Naive B cell (primary cell): ENCODE measurements around the gene FER. TPM values are rescaled to one million over a fixed set of nuclear protein-coding genes. Genes with fewer than 3 reads are reported as not detected.
"Not testable (repeated sequence)": the region's sequence is repeated elsewhere in the genome, so short reads cannot be mapped to it uniquely, and the experiment has no call there.

ENCODE experiments used
- ATAC-seq, 2 donors: fragments of 150-1000 bp; cut with Tn5 transposase; 2 replicates each; pipeline ENCODE4 v1.10.0; 2021; ENCODE audit warnings: low read depth in 2 of 2, mild to moderate bottlenecking in 2 of 2, moderate library complexity in 2 of 2
- DNase-seq: peaks from one replicate; pipeline ENCODE4 v3.0.0; 2022
- H3K27ac Mint-ChIP-seq, 6 donors: one replicate each; pipeline ENCODE4 v1.8.0; 2020 to 2022; ENCODE audit warnings: mild to moderate bottlenecking in 6 of 6, mixed read lengths in 6 of 6, moderate library complexity in 5 of 6, inconsistent platforms in 2 of 6
- H3K27me3 Mint-ChIP-seq, 3 donors: one replicate each; pipeline ENCODE4 v1.8.0; 2021 to 2022; ENCODE audit warnings: mixed read lengths in 3 of 3, mild to moderate bottlenecking in 1 of 3
- H3K36me3 Mint-ChIP-seq, 2 donors: one replicate each; pipeline ENCODE4 v1.8.0; 2020 to 2022; ENCODE audit warnings: mixed read lengths in 2 of 2, inconsistent platforms in 1 of 2, mild to moderate bottlenecking in 1 of 2
- H3K4me1 Mint-ChIP-seq, 3 donors: one replicate each; pipeline ENCODE4 v1.8.0; 2020 to 2022; ENCODE audit warnings: mixed read lengths in 3 of 3, inconsistent platforms in 1 of 3, mild to moderate bottlenecking in 1 of 3, moderate library complexity in 1 of 3
- H3K4me3 Mint-ChIP-seq, 8 donors: one replicate each; pipeline ENCODE4 v1.8.0; 2020 to 2022; ENCODE audit warnings: mild to moderate bottlenecking in 8 of 8, mixed read lengths in 8 of 8, moderate library complexity in 8 of 8, inconsistent platforms in 2 of 8
- H3K9me3 Mint-ChIP-seq, 7 donors: one replicate each; pipeline ENCODE4 v1.8.0; 2020 to 2022; ENCODE audit warnings: mixed read lengths in 7 of 7, mild to moderate bottlenecking in 5 of 7, inconsistent platforms in 2 of 7, moderate library complexity in 1 of 7
- polyA plus RNA-seq, 6 donors: library from polyadenylated mRNA; unstranded; fragments of 300-500 nt; fragmentation: Illumina TruSeq; gene quantifications; one replicate each; pipeline ENCODE4 v1.2.3, GENCODE V29; 2021; ENCODE audit warnings: low read depth in 6 of 6

The FER gene
- polyA plus RNA-seq, 6 donors from 2014 or later = 9.6 to 21.0 (median 17.2) TPM

DNA sequence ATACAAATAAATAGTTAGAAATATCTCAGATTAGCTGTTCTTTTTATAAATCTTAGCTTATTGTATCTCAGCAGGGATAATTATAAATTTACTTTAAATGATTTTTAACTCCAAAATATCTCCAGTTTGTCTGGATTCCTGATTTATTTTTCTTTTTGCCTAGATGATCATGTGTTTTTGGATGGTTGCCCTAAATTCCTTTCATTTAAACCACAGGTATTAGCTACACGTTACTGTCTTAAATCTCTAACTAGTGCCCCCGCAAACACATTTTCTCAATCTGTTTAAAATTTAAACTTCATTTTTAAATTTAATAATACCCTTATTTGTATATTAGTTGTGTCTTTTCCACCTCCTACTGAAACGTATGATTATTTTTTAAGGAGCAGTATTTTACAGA, 5.6 kb downstream of the FER start:
- no peak for ATAC-seq
- Mint-ChIP-seq H3K27me3 (no peaks in the 10 kb centered on the region), H3K4me3 (no peak overlapping the region), H3K36me3 (no peaks in the 10 kb centered on the region), H3K27ac (no peak overlapping the region), H3K4me1 (peaks cover 6 to 16% (median 8%) of the 10 kb centered on the region in 3 donors), H3K9me3 (no peaks in the 10 kb centered on the region)
- DNase-seq = no peak

DNA sequence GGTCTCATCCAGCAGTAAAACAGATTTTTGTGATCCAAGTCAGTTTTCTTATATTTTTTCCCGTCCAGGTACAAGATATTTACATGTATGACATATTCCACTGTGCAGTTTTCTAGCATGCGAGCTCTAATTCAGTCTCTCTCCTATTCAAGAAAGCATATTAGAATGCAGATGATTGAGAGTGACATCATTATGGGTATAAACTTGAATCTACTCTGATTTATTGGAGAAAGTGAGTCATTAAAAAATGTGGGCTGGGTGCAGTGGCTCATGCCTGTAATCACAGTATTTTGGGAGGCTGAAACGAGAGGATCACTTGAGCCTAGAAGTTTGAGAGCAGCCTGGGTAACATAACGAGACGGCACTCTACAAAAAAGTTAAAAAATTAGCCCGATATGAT, 6.2 kb downstream of the FER start:
- Mint-ChIP-seq H3K4me3 (no peak overlapping the region), H3K9me3 (no peaks in the 10 kb centered on the region), H3K4me1 (peaks cover 6 to 13% (median 8%) of the 10 kb centered on the region in 3 donors), H3K27me3 (no peaks in the 10 kb centered on the region), H3K36me3 (no peaks in the 10 kb centered on the region), H3K27ac (no peak overlapping the region)
- no peak for DNase-seq
- ATAC-seq = no peak

DNA sequence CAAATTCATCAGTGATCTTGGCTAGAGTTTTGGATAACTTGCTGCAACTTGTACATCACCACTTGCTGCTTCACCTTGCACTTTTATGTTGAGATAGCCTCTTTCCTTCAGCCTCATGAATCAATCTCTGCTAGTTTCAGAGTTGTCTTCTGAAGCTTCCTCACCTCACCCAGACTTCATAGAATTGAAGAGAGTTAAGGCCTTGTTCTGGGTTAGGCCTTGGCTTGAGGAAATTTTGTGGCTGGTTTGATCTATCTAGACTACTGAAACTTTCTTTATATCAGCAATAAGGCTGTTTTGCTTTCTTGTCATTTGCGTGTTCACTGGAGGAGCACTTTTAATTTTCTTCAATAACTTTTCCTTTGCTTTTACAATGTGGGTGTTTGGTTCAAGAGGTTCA, 12.8 kb downstream of the FER start:
- Mint-ChIP-seq H3K9me3 (peaks cover 0 to 5% (median 3%) of the 10 kb centered on the region in 7 donors), H3K27ac (no peak overlapping the region), H3K27me3 (no peaks in the 10 kb centered on the region), H3K4me3 (no peak overlapping the region), H3K4me1 (peaks cover 12 to 28% (median 19%) of the 10 kb centered on the region in 3 donors), H3K36me3 (peaks cover 6 to 7% of the 10 kb centered on the region in 2 donors)
- DNase-seq (no peak), ATAC-seq (no peak)

DNA sequence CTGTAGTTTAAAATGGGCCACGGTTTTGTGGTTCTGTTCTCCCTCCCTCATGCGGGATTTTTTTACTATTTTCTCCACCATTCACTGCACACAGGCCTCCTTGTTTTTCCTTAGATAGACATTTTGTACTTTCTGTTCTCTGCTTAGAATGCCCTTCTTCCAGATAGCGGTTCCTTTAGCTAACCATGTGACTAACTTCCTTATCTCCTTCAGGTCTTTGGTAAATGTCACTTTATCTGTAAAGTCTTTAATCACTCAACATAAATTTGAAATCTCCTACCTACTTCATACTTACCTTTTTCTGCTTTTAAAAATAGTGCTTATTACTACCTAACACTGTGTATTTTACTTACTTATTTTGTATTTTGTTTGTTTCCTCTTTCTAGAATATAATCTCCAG, 15.0 kb downstream of the FER start:
- H3K27me3 Mint-ChIP-seq = no peaks in the 10 kb centered on the region
- peak overlapping the region in 2 of 6 donors; percentile 12 to 16 for H3K27ac Mint-ChIP-seq
- DNase-seq (no peak), ATAC-seq (no peak)
- no peak overlapping the region for H3K4me3 Mint-ChIP-seq
- peaks cover 0 to 5% (median 3%) of the 10 kb centered on the region in 7 donors for H3K9me3 Mint-ChIP-seq
- peaks cover 6 to 7% of the 10 kb centered on the region in 2 donors for H3K36me3 Mint-ChIP-seq
- H3K4me1 Mint-ChIP-seq = peaks cover 14 to 32% (median 23%) of the 10 kb centered on the region in 3 donors

DNA sequence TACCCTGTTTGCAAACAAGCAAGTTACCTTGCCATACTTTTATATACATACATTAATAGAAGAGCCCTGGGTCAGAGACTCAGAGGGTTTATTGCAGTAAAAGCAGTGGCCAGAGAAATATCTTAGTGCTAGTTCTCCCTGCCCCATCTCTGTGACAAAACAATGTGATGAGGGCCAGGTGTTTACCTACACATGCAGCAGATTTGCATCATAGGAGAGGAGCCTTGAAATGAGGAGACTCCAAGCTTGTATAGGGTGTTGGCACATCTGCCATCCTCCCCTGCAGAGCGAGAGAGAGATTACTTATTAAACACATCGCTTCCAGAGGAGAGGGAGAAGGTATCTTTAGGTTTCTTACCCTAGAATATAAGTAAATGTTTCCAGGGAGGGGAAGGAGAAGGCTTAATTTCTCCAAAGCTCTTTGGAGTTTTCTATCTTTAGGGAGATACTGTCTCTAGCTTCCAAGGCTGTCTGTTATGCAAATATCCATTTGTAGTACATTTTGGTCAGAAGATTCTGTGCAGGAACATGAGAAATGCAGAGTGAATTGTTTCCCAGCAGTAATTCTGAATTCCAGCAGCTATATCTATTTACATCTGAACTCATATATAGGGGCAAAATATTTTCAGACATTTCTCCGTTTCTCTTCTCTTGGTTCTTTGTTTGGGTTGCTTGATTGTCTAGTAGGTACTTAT, 15.7 kb downstream of the FER start:
- Mint-ChIP-seq H3K4me3 (no peak overlapping the region), H3K27ac (peak overlapping the region in 2 of 6 donors; percentile 8 to 35), H3K9me3 (peaks cover 0 to 5% (median 3%) of the 10 kb centered on the region in 7 donors), H3K27me3 (no peaks in the 10 kb centered on the region), H3K36me3 (peaks cover 6 to 7% of the 10 kb centered on the region in 2 donors), H3K4me1 (peaks cover 14 to 29% (median 23%) of the 10 kb centered on the region in 3 donors)
- DNase-seq (no peak), ATAC-seq (no peak)

DNA sequence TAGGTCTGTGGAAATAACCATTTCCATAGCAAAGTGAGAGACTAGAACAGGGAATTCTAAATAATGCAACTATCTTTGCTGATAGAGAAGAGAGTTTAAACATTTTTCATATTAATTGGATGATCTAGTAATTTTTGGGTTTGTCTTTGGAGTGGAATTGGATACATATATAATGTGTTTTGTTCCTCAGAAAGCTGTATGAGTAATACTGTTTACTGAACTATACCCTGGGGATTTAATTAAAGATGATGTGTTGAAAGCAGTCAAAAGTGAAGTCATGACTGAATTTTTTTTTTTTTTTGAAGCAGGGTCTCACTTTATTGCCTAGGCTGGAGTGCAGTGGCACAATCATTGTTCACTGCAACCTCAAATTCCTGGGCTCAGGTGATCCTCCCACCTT, 17.9 kb downstream of the FER start:
- Mint-ChIP-seq H3K27me3 (no peaks in the 10 kb centered on the region), H3K9me3 (no peaks in the 10 kb centered on the region), H3K4me3 (no peak overlapping the region), H3K4me1 (peaks cover 20 to 37% (median 29%) of the 10 kb centered on the region in 3 donors), H3K27ac (no peak overlapping the region), H3K36me3 (peaks cover 0 to 5% of the 10 kb centered on the region in 2 donors)
- DNase-seq = no peak
- no peak for ATAC-seq

DNA sequence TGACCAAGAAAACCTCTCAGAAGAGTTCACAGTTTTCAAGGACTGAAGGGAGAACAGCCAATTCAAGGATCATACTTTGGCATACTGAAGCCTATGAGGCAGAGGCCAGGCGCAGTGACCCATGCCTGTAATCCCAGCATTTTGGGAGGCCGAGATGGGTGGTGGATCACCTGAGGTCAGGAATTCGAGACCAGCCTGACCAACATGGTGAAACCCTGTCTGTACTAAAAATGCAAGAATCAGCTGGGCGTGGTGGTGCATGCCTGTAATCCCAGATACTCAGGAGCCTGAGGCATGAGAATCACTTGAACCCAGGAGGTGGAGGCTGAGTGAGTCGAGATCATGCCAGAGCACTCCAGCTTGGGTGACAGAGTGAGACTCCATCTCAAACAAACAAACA, 19.2 kb downstream of the FER start:
- ATAC-seq, H3K4me3 Mint-ChIP-seq: not testable (repeated sequence)
- H3K27ac Mint-ChIP-seq = peak overlapping the region in 2 of 6 donors; percentile 30 to 46

DNA sequence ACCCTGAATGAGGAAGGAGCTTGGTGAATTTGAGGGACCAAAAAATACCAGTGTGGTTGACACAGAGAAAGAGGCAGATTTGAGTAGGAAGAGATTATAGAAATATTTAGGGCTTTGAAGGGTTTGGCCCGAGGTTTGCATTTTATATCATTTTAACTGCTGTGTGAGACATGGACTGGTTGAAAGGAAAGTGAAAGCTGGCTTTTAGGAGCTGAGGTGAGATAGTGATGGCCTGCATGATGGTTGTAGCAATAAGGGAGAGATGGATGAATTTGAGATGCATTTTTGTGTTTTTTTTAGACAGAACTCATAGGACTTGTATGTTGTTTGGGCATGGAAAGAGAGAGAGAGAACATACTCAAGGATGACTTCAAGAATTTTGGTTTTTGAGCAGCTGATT, 21.7 kb downstream of the FER start:
- ATAC-seq (no peak), DNase-seq (no peak)
- H3K9me3 Mint-ChIP-seq = peaks cover 0 to 10% (median 5%) of the 10 kb centered on the region in 7 donors
- H3K27ac Mint-ChIP-seq = peak overlapping the region in 3 of 6 donors; percentile 1 to 28 (median 11)
- H3K36me3 Mint-ChIP-seq = peaks cover 6 to 10% of the 10 kb centered on the region in 2 donors
- no peaks in the 10 kb centered on the region for H3K27me3 Mint-ChIP-seq
- H3K4me1 Mint-ChIP-seq = peaks cover 10 to 18% (median 14%) of the 10 kb centered on the region in 3 donors
- H3K4me3 Mint-ChIP-seq = peak overlapping the region in 1 of 8 donors; percentile 57

More for the DNA sequence above, 19.2 kb downstream of the FER start:
- H3K36me3 Mint-ChIP-seq, DNase-seq, H3K9me3 Mint-ChIP-seq, H3K27me3 Mint-ChIP-seq: not testable (repeated sequence)
- H3K4me1 Mint-ChIP-seq = peaks cover 19 to 37% (median 29%) of the 10 kb centered on the region in 3 donors

DNA sequence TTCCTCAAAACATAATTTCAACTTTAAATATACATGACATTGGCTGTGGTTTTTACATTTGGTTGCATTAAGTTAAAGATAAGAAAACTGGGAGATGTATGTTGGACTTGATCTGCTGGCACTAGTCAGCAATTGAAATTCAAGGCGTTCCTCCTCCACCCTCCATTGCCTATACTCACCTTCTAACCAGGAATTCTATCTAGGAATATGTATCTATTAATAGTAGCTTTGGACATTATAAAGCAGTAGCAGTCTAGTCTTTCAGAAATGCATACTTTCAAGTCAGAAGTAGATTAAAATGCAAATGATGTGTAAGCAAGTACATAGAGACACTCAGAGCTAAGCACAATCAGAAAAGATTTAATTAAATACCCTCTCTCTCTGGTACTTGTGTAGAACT, 24.9 kb downstream of the FER start:
- Mint-ChIP-seq H3K27me3 (no peaks in the 10 kb centered on the region), H3K4me1 (peaks cover 9 to 16% (median 10%) of the 10 kb centered on the region in 3 donors), H3K36me3 (peaks cover 13 to 20% of the 10 kb centered on the region in 2 donors), H3K9me3 (peaks cover 0 to 20% (median 9%) of the 10 kb centered on the region in 7 donors), H3K4me3 (no peak overlapping the region), H3K27ac (no peak overlapping the region)
- DNase-seq = no peak
- no peak for ATAC-seq

DNA sequence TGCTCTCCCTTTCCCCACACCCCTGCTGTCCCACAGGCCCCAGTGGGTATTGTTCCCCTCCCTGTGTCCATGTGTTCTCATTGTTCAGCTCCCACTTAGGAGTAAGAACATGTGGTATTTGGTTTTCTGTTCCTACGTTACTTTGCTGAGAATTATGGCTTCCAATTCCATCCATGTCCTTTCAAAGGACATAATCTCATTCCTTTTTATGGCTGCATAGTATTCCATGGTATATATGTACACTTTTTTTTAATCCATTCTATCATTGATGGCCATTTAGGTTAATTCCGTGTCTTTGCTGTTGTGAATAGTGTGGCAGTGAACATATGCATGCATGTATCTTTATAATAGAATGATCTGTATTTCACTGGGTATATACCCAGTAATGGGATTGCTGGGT, 25.6 kb downstream of the FER start:
- H3K36me3 Mint-ChIP-seq = peaks cover 20 to 26% of the 10 kb centered on the region in 2 donors
- H3K4me3 Mint-ChIP-seq = no peak overlapping the region
- peaks cover 9 to 14% (median 11%) of the 10 kb centered on the region in 3 donors for H3K4me1 Mint-ChIP-seq
- H3K27me3 Mint-ChIP-seq = no peaks in the 10 kb centered on the region
- DNase-seq (no peak), ATAC-seq (no peak)
- H3K9me3 Mint-ChIP-seq = peaks cover 0 to 27% (median 9%) of the 10 kb centered on the region in 7 donors
- H3K27ac Mint-ChIP-seq = no peak overlapping the region

DNA sequence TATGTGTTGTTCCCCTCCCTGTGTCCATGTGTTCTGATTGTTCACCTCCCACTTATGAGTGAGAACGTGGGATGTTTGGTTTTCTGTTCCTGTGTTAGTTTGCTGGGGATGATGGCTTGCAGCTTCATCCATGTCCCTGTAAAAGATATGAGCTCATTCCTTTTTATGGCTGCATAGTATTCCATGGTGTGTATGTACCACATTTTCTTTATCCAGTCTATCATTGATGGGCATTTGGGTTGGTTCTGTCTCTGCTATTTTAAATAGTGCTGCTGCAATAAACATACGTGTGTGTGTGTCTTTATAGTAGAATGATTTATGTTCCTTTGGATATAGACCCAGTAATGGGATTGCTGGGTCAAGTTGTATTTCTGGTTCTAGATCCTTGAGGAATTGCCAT, 26.4 kb downstream of the FER start:
- Mint-ChIP-seq H3K9me3 (peaks cover 0 to 34% (median 9%) of the 10 kb centered on the region in 7 donors), H3K4me1 (peaks cover 7 to 17% (median 10%) of the 10 kb centered on the region in 3 donors), H3K36me3 (peaks cover 27 to 33% of the 10 kb centered on the region in 2 donors)
- DNase-seq, H3K27me3 Mint-ChIP-seq, ATAC-seq, H3K4me3 Mint-ChIP-seq, H3K27ac Mint-ChIP-seq: not testable (repeated sequence)

DNA sequence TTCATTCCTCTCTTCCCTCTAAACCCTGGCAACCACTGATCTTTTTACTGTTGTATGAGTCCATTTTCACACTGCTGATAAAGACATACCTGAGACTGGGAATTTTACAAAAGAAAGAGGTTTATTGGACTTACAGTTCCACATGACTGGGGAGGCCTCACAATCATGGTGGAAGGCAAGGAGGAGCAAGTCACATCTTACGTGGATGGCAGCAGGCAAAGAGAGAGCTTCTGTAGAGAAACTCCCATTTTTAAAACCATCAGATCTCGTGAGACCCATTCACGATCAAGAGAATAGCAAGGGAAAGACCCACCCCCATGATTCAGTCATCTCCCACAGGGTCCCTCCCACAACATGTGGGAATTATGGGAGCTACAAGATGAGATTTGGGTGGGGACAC, 29.9 kb downstream of the FER start:
- Mint-ChIP-seq H3K4me1 (peaks cover 15 to 22% (median 19%) of the 10 kb centered on the region in 3 donors), H3K36me3 (peaks cover 30 to 40% of the 10 kb centered on the region in 2 donors), H3K9me3 (peaks cover 0 to 35% (median 9%) of the 10 kb centered on the region in 7 donors)
- DNase-seq, ATAC-seq, H3K27ac Mint-ChIP-seq, H3K27me3 Mint-ChIP-seq, H3K4me3 Mint-ChIP-seq: not testable (repeated sequence)

DNA sequence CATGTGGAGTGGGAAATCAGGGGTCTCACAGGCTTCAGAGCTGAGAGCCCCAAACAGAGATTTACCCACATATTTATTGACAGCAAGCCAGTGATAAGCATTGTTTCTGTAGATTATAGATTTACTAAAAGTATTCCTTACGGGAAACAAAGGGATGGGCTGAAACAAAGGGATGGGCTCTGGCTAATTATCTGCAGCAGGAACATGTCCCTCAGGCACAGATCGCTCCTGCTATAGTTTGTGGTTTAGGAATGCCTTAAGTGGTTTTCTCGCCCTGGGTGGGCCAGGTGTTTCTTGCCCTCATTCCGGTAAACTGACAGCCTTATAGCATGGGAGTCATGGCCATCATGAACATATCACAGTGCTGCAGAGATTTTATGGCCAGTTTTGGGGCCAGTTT, 36.9 kb downstream of the FER start:
- ATAC-seq, H3K27ac Mint-ChIP-seq, DNase-seq, H3K27me3 Mint-ChIP-seq, H3K4me3 Mint-ChIP-seq: not testable (repeated sequence)
- H3K4me1 Mint-ChIP-seq = peaks cover 22 to 28% (median 24%) of the 10 kb centered on the region in 3 donors
- peaks cover 30 to 46% of the 10 kb centered on the region in 2 donors for H3K36me3 Mint-ChIP-seq
- peaks cover 0 to 20% (median 3%) of the 10 kb centered on the region in 7 donors for H3K9me3 Mint-ChIP-seq
